HepG2 (cell line): ENCODE data around the gene WNK2. TPM values are rescaled to one million over a fixed set of nuclear protein-coding genes. Genes with fewer than 3 reads are reported as not detected.

ENCODE experiments used
- ATAC-seq: fragments of 200-7000 bp; cut with Tn5 transposase; 3 replicates; pipeline ENCODE4 v1.9.1; 2020; ENCODE audit warnings: mild to moderate bottlenecking, moderate library complexity
- BruUV-seq: library from RNA; stranded (reverse); fragments of 400-500 nt; replicated peaks from 2 replicates; lab custom pipeline; 2021; lab: Mats Ljungman, UMichigan
- CTCF ChIA-PET: fragments of 300-600 bp; formaldehyde crosslinking; extraction: SDS; loops from one replicate; lab custom pipeline; 2021; ENCODE audit warnings: low total read pairs, inconsistent platforms, low intra/inter-chr PET ratio; lab: Yijun Ruan, JAX
- POLR2A ChIA-PET: fragments of 350-600 bp; sonication (Branson Sonifier 250); formaldehyde crosslinking; loops from one replicate; lab custom pipeline; 2020; ENCODE audit warnings: antibody characterized with exemption, inconsistent platforms; lab: Yijun Ruan, JAX
- DNase-seq: peaks from one replicate; pipeline ENCODE4 v3.0.0-alpha.2; 2015; ENCODE audit warnings: low spot score
- FAIRE-seq: peaks from 3 replicates; lab custom pipeline; 2011; peaks lifted over from hg19 to GRCh38; lab: Jason Lieb, UNC
- H2AFZ ChIP-seq: one replicate; pipeline ENCODE4 v1.6.1; 2011; ENCODE audit warnings: low read length, inconsistent platforms
- H3K27ac ChIP-seq: fragments of 300-600 bp; 3 replicates; pipeline ENCODE4 v1.8.0; 2011; ENCODE audit warnings: mixed run types, mild to moderate bottlenecking, mixed read lengths, low read length, inconsistent platforms; ENCODE audit not compliant: insufficient read depth; ENCODE audit errors: extremely low read length
- H3K27me3 ChIP-seq, 2 experiments: fragments of 200-600 bp in 1 of 2; 2 replicates in 1 of 2; 3 replicates in 1 of 2; pipeline versions ENCODE4 v1.6.0 to v1.8.0; 2011; ENCODE audit warnings: low read length in 2 of 2, mild to moderate bottlenecking in 2 of 2, moderate library complexity in 2 of 2, inconsistent platforms in 1 of 2; ENCODE audit not compliant: insufficient read depth in 2 of 2, control insufficient read depth in 1 of 2
- H3K36me3 ChIP-seq, 2 experiments: fragments of 200-600 bp in 1 of 2; replicated peaks in 1 of 2; 2 replicates in 1 of 2; 3 replicates in 1 of 2; pipeline versions ENCODE4 v1.5.1 to v1.8.0; 2011; ENCODE audit warnings: low read length in 2 of 2, inconsistent platforms in 1 of 2; ENCODE audit not compliant: insufficient read depth in 2 of 2, control insufficient read depth in 1 of 2
- H3K4me1 ChIP-seq: 2 replicates; pipeline ENCODE4 v1.5.1; 2012; ENCODE audit warnings: low read length, inconsistent platforms; ENCODE audit not compliant: insufficient read depth
- H3K4me2 ChIP-seq: 2 replicates; pipeline ENCODE4 v1.6.0; 2011; ENCODE audit warnings: low read depth, low read length, inconsistent platforms
- H3K4me3 ChIP-seq, 3 experiments: fragments of 200-600 bp in 1 of 3; sonication (generic), shearing (Covaris generic) in 1 of 3; replicated peaks in 1 of 3; 2 replicates each; pipeline ENCODE4 v1.5.1; 2011 to 2016; ENCODE audit warnings: low read length in 3 of 3, inconsistent platforms in 2 of 3, low read depth in 2 of 3, mild to moderate bottlenecking in 2 of 3, control low read depth in 1 of 3, mixed read lengths in 1 of 3; ENCODE audit not compliant: insufficient read depth in 1 of 3
- H3K79me2 ChIP-seq: one replicate; pipeline ENCODE4 v1.6.1; 2011; ENCODE audit warnings: low read length, inconsistent platforms; ENCODE audit not compliant: insufficient read depth
- H3K9ac ChIP-seq: 2 replicates; pipeline ENCODE4 v1.6.0; 2011; ENCODE audit warnings: mild to moderate bottlenecking, low read depth, low read length, inconsistent platforms; ENCODE audit not compliant: insufficient read depth
- H3K9me3 ChIP-seq: 2 replicates; pipeline ENCODE4 v1.5.1; 2012; ENCODE audit warnings: mild to moderate bottlenecking, low read length
- H4K20me1 ChIP-seq: 2 replicates; pipeline ENCODE4 v1.6.0; 2011; ENCODE audit warnings: inconsistent platforms, mild to moderate bottlenecking, low read length, moderate library complexity; ENCODE audit not compliant: insufficient read depth
- DNMT1 ChIP-seq: sonication (generic); formaldehyde crosslinking; IDR thresholded peaks from 2 replicates; pipeline ENCODE4 v1.5.1; 2020; ENCODE audit warnings: mild to moderate bottlenecking, missing genetic modification reagents
- DPF2 ChIP-seq: sonication (generic); formaldehyde crosslinking; IDR thresholded peaks from 2 replicates; pipeline ENCODE4 v1.4.0; 2020; ENCODE audit warnings: mild to moderate bottlenecking, low read depth, missing genetic modification reagents, borderline replicate concordance
- MTA1 ChIP-seq: sonication (generic); formaldehyde crosslinking; IDR thresholded peaks from 2 replicates; pipeline ENCODE4 v1.4.0; 2020; ENCODE audit warnings: missing genetic modification reagents, mild to moderate bottlenecking, borderline replicate concordance
- PRDM10 ChIP-seq: sonication (generic); formaldehyde crosslinking; IDR thresholded peaks from 2 replicates; pipeline ENCODE4 v1.4.0; 2020; ENCODE audit warnings: low read depth, missing genetic modification reagents
- SMARCE1 ChIP-seq: fragments of 450-650 bp; IDR thresholded peaks from 2 replicates; pipeline ENCODE4 v1.6.1; 2017; ENCODE audit warnings: borderline replicate concordance
- SMYD3 ChIP-seq: sonication (generic); formaldehyde crosslinking; IDR thresholded peaks from 2 replicates; pipeline ENCODE4 v1.8.1; 2023; ENCODE audit warnings: mild to moderate bottlenecking, missing genetic modification reagents
- SOX6 ChIP-seq, 2 experiments: fragments of 450-650 bp in 1 of 2; sonication (generic) in 1 of 2; formaldehyde crosslinking in 1 of 2; IDR thresholded peaks; 2 replicates each; pipeline versions ENCODE4 v1.4.0 to v1.6.1; 2017 to 2020; ENCODE audit warnings: antibody characterized with exemption in 1 of 2, mild to moderate bottlenecking in 1 of 2, missing genetic modification reagents in 1 of 2
- SP140L ChIP-seq: sonication (generic); formaldehyde crosslinking; IDR thresholded peaks from 2 replicates; pipeline ENCODE4 v1.4.0; 2020; ENCODE audit warnings: missing genetic modification reagents, borderline replicate concordance
- SP2 ChIP-seq: sonication (generic); formaldehyde crosslinking; IDR thresholded peaks from 2 replicates; pipeline ENCODE4 v1.5.1; 2020; ENCODE audit warnings: mild to moderate bottlenecking, missing genetic modification reagents
- TERF1 ChIP-seq: sonication (generic); formaldehyde crosslinking; IDR thresholded peaks from 2 replicates; pipeline ENCODE4 v1.8.0; 2022; ENCODE audit warnings: mild to moderate bottlenecking, missing genetic modification reagents, moderate library complexity
- ZFP41 ChIP-seq: sonication (generic); formaldehyde crosslinking; IDR thresholded peaks from 2 replicates; pipeline ENCODE4 v1.4.0; 2020; ENCODE audit warnings: mild to moderate bottlenecking, missing genetic modification reagents, borderline replicate concordance
- ZMYM3 ChIP-seq: sonication (generic); formaldehyde crosslinking; IDR thresholded peaks from 2 replicates; pipeline ENCODE4 v1.5.1; 2020; ENCODE audit warnings: mild to moderate bottlenecking, missing genetic modification reagents
- ZNF362 ChIP-seq: sonication (generic); formaldehyde crosslinking; IDR thresholded peaks from 2 replicates; pipeline ENCODE4 v1.4.0; 2020; ENCODE audit warnings: missing genetic modification reagents, mild to moderate bottlenecking, borderline replicate concordance
- ZSCAN20 ChIP-seq: sonication (generic); formaldehyde crosslinking; IDR thresholded peaks from 2 replicates; pipeline ENCODE4 v1.4.0; 2020; ENCODE audit warnings: missing genetic modification reagents, mild to moderate bottlenecking, borderline replicate concordance
- ZUFSP ChIP-seq: sonication (generic); formaldehyde crosslinking; IDR thresholded peaks from 2 replicates; pipeline ENCODE4 v1.9.0; 2021; ENCODE audit warnings: missing genetic modification reagents, mild to moderate bottlenecking, borderline replicate concordance
- WGBS: methylation state at CpG from one replicate; pipeline ENCODE4 v1.1.6; 2017; ENCODE audit warnings: low lambda C conversion rate; 5-methylcytosine and 5-hydroxymethylcytosine counted together
- in situ Hi-C: cut with HindIII; loops from 2 replicates; pipeline ENCODE4 v1.10.0; 2017; ENCODE audit warnings: low pct_unique_long_range_greater_than_20kb; ENCODE audit not compliant: extremely low pct_ligation_motif_present
- intact Hi-C: fragments of 100-400 bp; cut with micrococcal nuclease; formaldehyde crosslinking; loops from one replicate; pipeline ENCODE4 v1.10.0; 2022; ENCODE audit not compliant: unreplicated experiment
- polyA plus RNA-seq, 8 experiments: library from polyadenylated mRNA; depleted of rRNA in 3 of 8; stranded (reverse) in 7 of 8; unstranded in 1 of 8; fragments of >200 nt; fragmentation: Illumina TruSeq in 4 of 8; extraction: Trizol in 4 of 8; gene quantifications; 2 replicates each; pipeline versions ENCODE4 v1.2.1 to v1.2.3, GENCODE V29; 2011 to 2016; ENCODE audit warnings: low read depth in 4 of 8, missing spikeins in 1 of 8, mixed read lengths in 1 of 8; ENCODE audit not compliant: insufficient read depth in 1 of 8
- total RNA-seq, 5 experiments: library from RNA; depleted of rRNA; stranded (reverse); fragments of >200 nt; fragmentation: Illumina TruSeq; extraction: Trizol; gene quantifications; 2 replicates each; pipeline ENCODE4 v1.2.3, GENCODE V29; 2016; ENCODE audit warnings: low read depth in 1 of 5

WNK2 gene
- total and polyA plus RNA-seq, 2 of the 13 experiments (the other 11 are each of a cell fraction or from before 2014, with no cell fraction given): 10.5 to 12.0 TPM

- H2AFZ ChIP-seq: no peak overlapping the region
- ATAC-seq: no peak
- ChIA-PET CTCF (no interaction called here), POLR2A (no interaction called here)
- H3K4me2 ChIP-seq: no peak overlapping the region
- no peak overlapping the region for H3K4me3 ChIP-seq
- H3K79me2 ChIP-seq: no peaks in the 10 kb centered on the region
- FAIRE-seq: no peak
- peaks cover 9 to 19% of the 10 kb centered on the region in 2 experiments; a peak in 4 of 5 replicates for H3K36me3 ChIP-seq
- no peaks in the 10 kb centered on the region for H4K20me1 ChIP-seq
- intact Hi-C loops (loop anchor here (10.0 kb wide), 1 partner anchor 47 kb away; no protein-coding TSS in a partner anchor), in situ Hi-C loops (no loop called here)
- peaks cover 47% of the 10 kb centered on the region for H3K4me1 ChIP-seq
- no TSS peak for BruUV-seq
- no peaks in the 10 kb centered on the region for H3K27me3 ChIP-seq
- no peak overlapping the region for H3K9ac ChIP-seq
- no peak for DNase-seq
- H3K27ac ChIP-seq: no peak overlapping the region
- 92% methylated on average over 14 of the region's 19 CpGs for WGBS
- no peaks in the 10 kb centered on the region for H3K9me3 ChIP-seq
- no peak for TF ChIP-seq ZMYM3 (CRISPR knock-in tag)
- TF ChIP-seq TERF1 (CRISPR knock-in tag): no peak
- TF ChIP-seq DPF2 (CRISPR knock-in tag): no peak
- TF ChIP-seq SMYD3 (CRISPR knock-in tag): no peak
- no peak for TF ChIP-seq SMARCE1
- TF ChIP-seq ZSCAN20 (CRISPR knock-in tag): no peak
- TF ChIP-seq SP140L (CRISPR knock-in tag): no peak
- TF ChIP-seq DNMT1 (CRISPR knock-in tag): no peak
- TF ChIP-seq ZNF362 (CRISPR knock-in tag): no peak
- TF ChIP-seq ZUFSP: no peak
- no peak for TF ChIP-seq SOX6 (IDR thresholded peaks at IDR 0.05)
- no peak for TF ChIP-seq SOX6 (CRISPR knock-in tag; IDR thresholded peaks at IDR 0.05)
- no peak for TF ChIP-seq ZFP41 (CRISPR knock-in tag)
- no peak for TF ChIP-seq PRDM10 (CRISPR knock-in tag)
- TF ChIP-seq MTA1 (CRISPR knock-in tag): no peak
- no peak for TF ChIP-seq SP2 (CRISPR knock-in tag)
Observed at GRCh38 chr9:93291536-93292287, 107.8 kb downstream of the WNK2 start.
